ENCODE results near the gene EXOC3L4.
"Not testable (repeated sequence)": the region's sequence is repeated elsewhere in the genome, so short reads cannot be mapped to it uniquely, and the experiment has no call there.

The EXOC3L4 gene

GRCh38 chr14:103105580-103106150 lies 11.1 kb downstream of the EXOC3L4 start:
- no peak for DNase-seq (ENCODE audit: low read depth in 3 of 3)

- DNase-seq (ENCODE audit: low read depth in 3 of 3): no peak
Observed at GRCh38 chr14:103107455-103107854, 12.9 kb downstream of the EXOC3L4 start.

- DNase-seq (ENCODE audit: low read depth in 3 of 3): no peak
Observed at GRCh38 chr14:103107941-103108748, 13.6 kb downstream of the EXOC3L4 start.

DNA sequence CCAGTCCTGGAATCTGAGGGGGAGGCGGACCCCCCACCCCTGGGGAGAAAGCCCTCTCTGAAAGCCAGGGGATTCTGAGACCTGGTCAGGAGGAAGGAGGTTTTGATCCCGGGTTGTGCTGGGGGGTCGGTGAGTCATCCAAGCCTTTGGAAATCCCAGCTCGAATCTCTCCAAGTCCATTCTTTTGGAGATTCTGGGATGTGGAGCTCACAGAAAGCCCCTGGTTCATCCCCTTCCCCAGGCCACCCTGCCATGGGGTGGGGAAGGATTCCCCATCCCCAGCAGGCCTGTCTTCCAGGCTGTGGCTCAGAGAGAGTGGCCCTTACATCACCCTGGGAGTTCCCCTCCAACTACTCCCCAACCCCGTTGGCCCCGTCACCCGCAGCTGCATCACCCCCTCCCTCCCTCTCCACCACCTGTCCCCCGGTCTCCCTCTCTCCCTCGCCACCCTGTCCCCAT lies 14.3 kb downstream of the EXOC3L4 start:
- peak in 1 of 3 experiments; percentile 17 for DNase-seq (ENCODE audit: low read depth in 3 of 3)

- DNase-seq (ENCODE audit: low read depth in 3 of 3): no peak
Observed at GRCh38 chr14:103109535-103110441, 15.3 kb downstream of the EXOC3L4 start.

GRCh38 chr14:103110681-103111231 lies 16.2 kb downstream of the EXOC3L4 start:
- no peak for DNase-seq (ENCODE audit: low read depth in 3 of 3)

DNA sequence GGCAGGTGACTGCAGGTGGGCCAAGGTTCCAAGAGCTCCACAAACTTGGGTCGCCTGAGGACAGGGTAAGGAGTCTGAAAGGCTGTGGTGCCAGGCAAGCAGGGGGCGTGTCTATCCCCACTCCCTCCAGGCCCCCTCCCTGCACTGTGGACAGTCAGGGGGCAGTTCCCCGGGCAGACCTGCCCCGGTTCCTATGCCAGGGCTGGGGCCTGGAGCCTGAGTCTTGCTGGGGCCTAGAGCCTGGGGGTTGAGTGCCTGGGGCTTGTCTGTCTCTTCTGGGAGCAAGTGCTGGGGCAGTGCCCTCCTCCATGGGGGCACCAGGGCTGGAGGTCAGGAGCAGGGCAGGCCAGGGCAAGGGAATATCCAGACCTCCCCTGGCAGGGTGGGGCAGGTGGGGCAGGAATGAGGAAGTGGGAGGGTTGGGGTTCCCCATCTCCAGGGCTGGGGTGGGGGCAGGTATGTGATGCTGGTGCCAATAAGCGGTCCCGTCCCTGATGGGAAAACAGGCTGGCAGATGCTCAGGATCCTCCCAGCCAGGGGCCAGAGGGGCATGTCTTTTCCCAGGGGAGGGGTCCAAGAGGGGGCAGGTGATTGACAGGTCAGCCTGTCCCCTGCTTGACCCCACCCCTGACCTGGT lies 16.8 kb downstream of the EXOC3L4 start:
- DNase-seq (ENCODE audit: low read depth in 3 of 3): no peak

DNA sequence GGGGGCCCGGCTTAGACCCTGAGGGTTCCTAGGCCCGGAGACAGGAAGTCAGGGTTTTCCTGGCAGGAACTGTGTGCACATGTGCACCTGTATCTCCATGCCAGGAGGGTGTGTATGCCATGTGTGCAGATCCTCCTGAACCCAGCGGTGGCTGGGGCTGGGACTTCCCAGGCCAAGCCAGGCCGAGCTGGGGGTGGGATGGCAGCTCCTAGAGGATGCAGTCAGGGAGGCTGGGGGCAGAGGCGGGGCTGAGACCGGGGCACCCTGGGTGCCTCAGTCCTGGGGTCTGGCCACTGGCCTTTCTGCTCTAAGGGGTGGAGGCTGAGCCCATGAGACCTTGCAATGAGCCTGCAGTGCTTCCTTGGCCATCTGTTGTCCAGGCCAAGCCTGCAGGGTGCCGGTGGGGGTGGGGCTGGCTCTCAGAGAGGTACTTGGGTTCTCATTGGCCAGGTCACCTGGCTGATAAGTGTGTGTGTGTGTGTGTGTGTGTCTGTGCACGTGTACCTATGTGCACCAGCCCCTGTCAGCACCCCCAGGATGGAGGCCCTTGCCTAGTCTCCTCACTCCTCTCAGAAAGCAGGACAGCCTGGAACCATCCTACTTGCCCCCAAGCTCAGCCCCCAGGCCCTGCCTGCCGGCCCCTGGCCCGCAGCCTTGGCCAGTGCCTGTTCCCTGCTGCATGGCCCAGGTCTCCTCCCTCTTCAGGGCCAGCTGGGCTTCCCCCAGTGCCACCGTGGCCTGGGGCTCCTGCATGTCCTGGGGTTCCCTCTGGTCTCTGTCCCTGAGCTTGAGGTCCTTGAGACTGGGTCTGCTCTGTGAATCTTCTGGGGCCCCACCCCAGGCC lies 18.1 kb downstream of the EXOC3L4 start:
- DNase-seq (ENCODE audit: low read depth in 3 of 3): no peak

- no peak for DNase-seq (ENCODE audit: low read depth in 3 of 3)
Observed at GRCh38 chr14:103113303-103113702, 18.8 kb downstream of the EXOC3L4 start.

- no peak for DNase-seq (ENCODE audit: low read depth in 3 of 3)
Observed at GRCh38 chr14:103113774-103114173, 19.2 kb downstream of the EXOC3L4 start.

DNA sequence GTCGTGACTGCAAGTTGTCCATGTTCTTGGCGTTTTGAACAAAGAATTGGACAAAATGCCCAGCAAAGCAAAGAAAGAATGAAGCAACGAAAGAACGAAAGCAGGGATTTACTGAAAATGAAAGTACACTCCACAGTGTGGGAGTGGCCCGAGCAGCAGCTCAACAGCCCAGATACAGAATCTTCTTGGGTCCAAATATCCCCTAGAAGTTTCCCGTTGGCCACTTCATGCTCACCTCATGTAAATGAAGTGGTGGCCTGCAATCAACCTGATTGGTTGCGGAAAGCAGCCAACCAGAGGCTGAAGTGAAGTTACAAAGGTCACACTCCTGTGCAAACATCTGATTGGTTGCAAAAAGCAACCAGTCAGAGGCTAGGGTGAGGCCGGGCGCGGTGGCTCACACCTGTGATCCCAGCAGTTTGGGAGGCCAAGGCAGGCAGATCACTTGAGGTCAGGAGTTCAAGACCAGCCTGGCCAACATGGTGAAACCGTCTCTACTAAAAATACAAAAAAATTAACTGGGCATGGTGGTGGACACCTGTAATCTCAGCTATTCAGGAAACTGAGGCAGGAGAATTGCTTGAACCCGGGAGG lies 20.7 kb downstream of the EXOC3L4 start:
- DNase-seq (ENCODE audit: low read depth in 3 of 3): not testable (repeated sequence)

DNA sequence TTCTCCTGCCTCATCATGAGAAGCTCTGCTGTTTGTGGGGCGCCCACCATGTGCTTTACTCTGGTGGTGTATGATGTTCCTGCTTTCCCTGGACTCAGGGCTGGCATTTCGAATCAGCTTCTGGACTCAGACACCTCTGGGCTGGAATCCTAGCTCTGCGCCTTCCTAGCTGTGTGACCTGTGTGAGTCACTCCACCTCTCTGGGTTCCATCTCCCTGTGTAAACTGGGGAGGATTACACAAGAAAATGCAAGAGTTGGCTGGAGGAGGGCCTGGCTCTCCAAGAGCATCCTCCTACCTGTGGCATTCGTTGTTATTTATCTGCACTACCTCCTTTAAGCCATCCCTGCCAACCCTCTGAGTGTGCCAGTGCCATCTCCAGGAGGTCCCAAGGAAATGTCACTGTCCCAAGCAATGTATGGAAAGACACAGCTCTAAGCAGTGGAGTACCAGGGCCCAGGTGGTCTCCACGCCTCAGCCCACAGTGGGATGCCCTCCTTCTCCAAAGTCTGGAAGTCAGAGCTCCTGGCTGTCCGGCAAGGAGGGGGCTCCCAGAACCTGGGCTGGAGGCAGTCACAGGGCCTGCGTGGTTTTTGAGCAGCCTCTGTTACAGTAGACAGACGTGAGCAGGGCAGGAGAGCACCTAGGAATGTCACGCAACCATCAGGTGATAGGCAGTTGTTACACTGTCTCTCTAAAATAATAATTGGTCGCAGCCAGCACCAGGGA lies 21.5 kb downstream of the EXOC3L4 start:
- DNase-seq (ENCODE audit: low read depth in 3 of 3): no peak

- DNase-seq (ENCODE audit: low read depth in 3 of 3): no peak
Observed at GRCh38 chr14:103116636-103117035, 22.1 kb downstream of the EXOC3L4 start.

DNA sequence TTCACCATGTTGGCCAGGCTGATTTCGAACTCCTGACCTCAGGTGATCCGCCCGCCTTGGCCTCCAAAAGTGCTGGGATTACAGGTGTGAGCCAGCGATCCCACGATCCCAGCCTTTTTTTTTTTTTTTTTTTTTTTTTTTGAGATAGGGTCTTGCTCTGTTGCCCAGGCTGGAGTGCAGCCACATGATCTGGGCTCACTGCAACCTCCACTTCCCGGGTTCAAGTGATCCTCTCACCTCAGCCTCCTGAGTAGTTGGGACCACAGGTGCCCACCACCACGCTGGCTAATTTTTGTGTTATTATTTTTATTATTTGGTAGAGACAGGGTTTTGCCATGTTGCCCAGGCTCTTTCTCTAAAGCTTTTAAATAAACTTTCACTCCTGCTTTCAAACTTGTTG lies 23.0 kb downstream of the EXOC3L4 start:
- DNase-seq (ENCODE audit: low read depth in 3 of 3): not testable (repeated sequence)

- no peak for DNase-seq (ENCODE audit: low read depth in 3 of 3)
Observed at GRCh38 chr14:103118018-103118662, 23.6 kb downstream of the EXOC3L4 start.

GRCh38 chr14:103118663-103119404 lies 24.3 kb downstream of the EXOC3L4 start:
- DNase-seq (ENCODE audit: low read depth in 3 of 3): no peak

DNA sequence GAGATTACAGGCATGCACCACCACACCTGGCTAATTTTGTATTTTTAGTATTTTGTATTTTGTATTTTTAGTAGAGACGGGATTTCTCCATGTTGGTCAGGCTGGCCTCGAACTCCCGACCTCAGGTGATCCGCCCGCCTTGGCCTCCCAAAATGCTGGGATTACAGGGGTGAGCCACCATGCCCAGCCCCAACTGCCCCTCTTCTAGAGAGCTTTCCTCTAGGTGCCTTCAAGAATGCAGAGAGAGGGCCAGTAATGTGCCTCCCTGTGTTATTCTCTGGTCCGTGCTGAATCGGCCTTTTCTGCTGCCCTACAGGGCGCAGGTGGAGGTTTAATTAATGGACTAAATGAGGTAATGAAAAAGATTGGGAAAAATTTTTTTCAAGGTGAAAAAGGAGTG lies 25.0 kb downstream of the EXOC3L4 start:
- DNase-seq (ENCODE audit: low read depth in 3 of 3): not testable (repeated sequence)

Data from stimulated activated CD4-positive, alpha-beta T cell treated with anti-CD3 and anti-CD28 coated beads, TNF-alpha, amount 100 ng/mL, for 4 hours (primary cell).